ENCODE results near the gene CFAP251. TPM values are rescaled to one million over a fixed set of nuclear protein-coding genes. Genes with fewer than 3 reads are reported as not detected.

The CFAP251 gene
- total RNA-seq, 2 experiments from 2014 or later = 0.65 to 0.78 TPM

Other genes with a start within 250 kb of the CFAP251 start
- gene MORN3, start 248.9 kb upstream of the CFAP251 start, total RNA-seq = 1 to 10 TPM; 1.0 to 1.6 TPM
- 10 to 100 TPM; 17.3 TPM for gene TMEM120B, start 205.8 kb upstream of the CFAP251 start, total RNA-seq
- 100 to 1,000 TPM; 110 to 116 TPM for gene RHOF, start 124.9 kb upstream of the CFAP251 start, total RNA-seq
- gene SETD1B, start 114.6 kb upstream of the CFAP251 start, total RNA-seq = 10 to 100 TPM; 22.2 to 23.4 TPM
- gene HPD, start 59.7 kb upstream of the CFAP251 start, total RNA-seq = not detected
- 10 to 100 TPM; 70.8 to 73.7 TPM for gene PSMD9, start 29.8 kb upstream of the CFAP251 start, total RNA-seq
- 1 to 10 TPM; 3.7 to 4.0 TPM for gene BCL7A, start 103.3 kb downstream of the CFAP251 start, total RNA-seq
- 10 to 100 TPM; 32.2 to 32.5 TPM for gene MLXIP, start 160.2 kb downstream of the CFAP251 start, total RNA-seq